ENCODE data around the gene HCFC1R1. TPM values are rescaled to one million over a fixed set of nuclear protein-coding genes. Genes with fewer than 3 reads are reported as not detected.

The HCFC1R1 gene, protein sequence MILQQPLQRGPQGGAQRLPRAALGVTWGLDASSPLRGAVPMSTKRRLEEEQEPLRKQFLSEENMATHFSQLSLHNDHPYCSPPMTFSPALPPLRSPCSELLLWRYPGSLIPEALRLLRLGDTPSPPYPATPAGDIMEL
- total RNA-seq (2014; rRNA removed; shearing (Covaris generic)), result 17.5 and 30.2 TPM in 2 replicates
- polyA plus RNA-seq (2016; fragmentation: Nextera tagmentation; extraction: Ambion mirVana), result 192 and 211 TPM in 2 replicates
- long read RNA-seq, transcript HCFC1R1-206 (3 exons, 618 nt), result minor isoform, 6 of 28 reads
- long read RNA-seq, transcript HCFC1R1-201 (4 exons, 965 nt), result major isoform, 15 of 28 reads
- long read RNA-seq, partial matches to known transcripts, result 0 of 28 reads
- long read RNA-seq, other reads (novel, unspliced or antisense), result 0 of 28 reads

DNA sequence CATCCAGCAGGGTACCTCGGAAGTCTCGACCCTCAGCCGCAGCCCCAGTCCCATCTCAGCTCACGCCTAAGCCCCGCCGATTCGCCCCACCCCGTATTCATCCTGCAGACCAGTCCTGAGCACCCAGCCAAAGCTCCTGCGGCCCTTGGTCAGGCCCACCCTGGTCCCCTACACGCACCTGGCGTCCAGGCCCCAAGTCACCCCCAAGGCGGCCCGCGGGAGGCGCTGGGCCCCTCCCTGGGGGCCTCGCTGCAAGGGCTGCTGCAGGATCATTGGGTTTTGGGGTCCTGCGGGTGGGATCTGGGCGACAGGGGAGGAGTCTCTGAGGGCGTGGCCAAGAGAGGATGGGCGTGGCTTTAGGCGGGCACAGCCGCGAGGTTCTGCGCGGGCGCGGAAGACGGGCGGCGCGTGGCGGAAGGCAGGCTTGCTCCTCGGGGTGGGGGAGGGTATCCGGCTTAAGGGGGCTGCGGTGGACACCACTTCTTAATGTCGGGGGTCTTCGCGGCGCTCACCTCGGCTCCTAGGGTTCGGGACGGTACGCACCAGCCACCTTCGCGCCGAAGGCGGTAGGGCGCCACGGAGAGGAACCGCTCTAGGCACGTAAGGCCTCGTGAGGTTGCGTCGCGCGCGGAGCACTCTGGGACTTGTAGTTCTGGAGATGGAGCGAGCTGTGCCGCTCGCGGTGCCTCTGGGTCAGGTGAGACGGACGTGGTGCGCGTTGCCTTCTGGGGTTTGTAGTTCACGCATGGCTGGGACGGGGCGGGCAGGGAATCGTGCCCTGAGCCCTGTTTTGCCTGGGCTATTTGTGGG lies at the start of gene HCFC1R1, which contains the start of gene THOC6:
TSS of gene HCFC1R1 (minus strand) at position 274 of the 810 bp plus-strand sequence. CDS start at position 273, 1 bp downstream.
TSS of gene THOC6 (plus strand) at position 367 of the 810 bp plus-strand sequence. CDS start at position 659, 292 bp downstream.
- H3K79me2 ChIP-seq (replicated peaks; ENCODE audit: insufficient read depth), result peaks cover 17% of the 10 kb centered on the region; the same call in 1 of the 2 replicates
- peaks cover 37% of the 10 kb centered on the region for H3K4me1 ChIP-seq (ENCODE audit: insufficient read depth)
- Mint-ChIP-seq H3K27ac (peak within 1 kb of the TSS; percentile 98), H3K9me3 (no peaks in the 10 kb centered on the region; the same call in 1 of the 3 replicates), H3K27me3 (ENCODE audit: insufficient read depth, low read depth, poor library complexity) (peaks cover 43% of the 10 kb centered on the region), H3K4me1 (peaks cover 31% of the 10 kb centered on the region), H3K36me3 (ENCODE audit: low read depth) (peaks cover 45% of the 10 kb centered on the region), H3K4me3 (peak within 1 kb of the TSS; percentile 96)
- H3K4me2 ChIP-seq, result peak within 1 kb of the TSS; percentile 97
- H3K27ac ChIP-seq (ENCODE audit: low read depth), result peak within 1 kb of the TSS; percentile 99
- no peaks in the 10 kb centered on the region for H3K36me3 ChIP-seq (ENCODE audit: insufficient read depth)
- peaks cover 59% of the 10 kb centered on the region for H3F3A ChIP-seq (replicated peaks; ENCODE audit: low read depth)
- peaks cover 20% of the 10 kb centered on the region for H4K20me1 ChIP-seq (replicated peaks; ENCODE audit: insufficient read depth)
- TF ChIP-seq CREB1 (CRISPR knock-in tag; IDR thresholded peaks at IDR 0.05; ENCODE audit: low read depth), result peak; percentile 88
- TF ChIP-seq POLR2AphosphoS5 (IDR thresholded peaks at IDR 0.05; ENCODE audit: low read depth), result peak; percentile 86
- TF ChIP-seq, protein P1, sequence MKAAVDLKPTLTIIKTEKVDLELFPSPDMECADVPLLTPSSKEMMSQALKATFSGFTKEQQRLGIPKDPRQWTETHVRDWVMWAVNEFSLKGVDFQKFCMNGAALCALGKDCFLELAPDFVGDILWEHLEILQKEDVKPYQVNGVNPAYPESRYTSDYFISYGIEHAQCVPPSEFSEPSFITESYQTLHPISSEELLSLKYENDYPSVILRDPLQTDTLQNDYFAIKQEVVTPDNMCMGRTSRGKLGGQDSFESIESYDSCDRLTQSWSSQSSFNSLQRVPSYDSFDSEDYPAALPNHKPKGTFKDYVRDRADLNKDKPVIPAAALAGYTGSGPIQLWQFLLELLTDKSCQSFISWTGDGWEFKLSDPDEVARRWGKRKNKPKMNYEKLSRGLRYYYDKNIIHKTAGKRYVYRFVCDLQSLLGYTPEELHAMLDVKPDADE (IDR thresholded peaks at IDR 0.05), result peak; percentile 99
- TF ChIP-seq ZNF331 (CRISPR knock-in tag; IDR thresholded peaks at IDR 0.05; ENCODE audit: low read depth), result no peak
- TF ChIP-seq STAT1 (IDR thresholded peaks at IDR 0.05; ENCODE audit: unreplicated experiment), result no peak
- TF ChIP-seq REST (IDR thresholded peaks at IDR 0.05; ENCODE audit: unreplicated experiment), result no peak
- peak; percentile 41 for ATAC-seq
- no peak within 1 kb of the TSS for H2AFZ ChIP-seq
- peak; percentile 100 for DNase-seq (ENCODE audit: low spot score)
- peak within 1 kb of the TSS; percentile 85 for H3K4me3 ChIP-seq
- H3K9me2 ChIP-seq (ENCODE audit: insufficient read depth), result no peaks in the 10 kb centered on the region
- H3K27me3 ChIP-seq (ENCODE audit: insufficient read depth), result peaks cover 2% of the 10 kb centered on the region; the same call in 1 of the 2 replicates

DNA sequence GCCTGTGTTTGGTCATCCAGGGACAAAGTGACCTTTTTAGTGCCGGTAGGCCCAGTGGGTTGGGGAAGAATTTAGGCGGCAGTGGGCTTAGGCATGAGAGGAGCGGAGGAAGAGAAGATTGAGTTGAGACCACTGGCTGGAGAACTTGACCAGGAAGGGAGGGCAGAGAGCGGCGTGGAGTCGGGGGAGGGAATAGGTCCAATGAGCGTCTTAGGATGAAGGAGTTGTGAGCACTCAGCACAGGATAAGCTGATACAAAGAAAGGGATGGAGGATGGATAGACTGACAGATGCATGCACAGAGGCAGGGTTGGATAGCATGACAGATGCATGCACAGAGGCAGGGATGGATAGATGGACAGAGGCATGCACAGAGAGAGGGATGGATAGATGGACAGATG lies 49.7 kb upstream of the HCFC1R1 start:
- no peaks in the 10 kb centered on the region for H3F3A ChIP-seq (replicated peaks; ENCODE audit: low read depth)
- H3K9me3 Mint-ChIP-seq, result no peaks in the 10 kb centered on the region; the same call in 1 of the 3 replicates
- no peaks in the 10 kb centered on the region for H3K79me2 ChIP-seq (replicated peaks; ENCODE audit: insufficient read depth)
- peaks cover 36% of the 10 kb centered on the region for H3K4me1 Mint-ChIP-seq
- no peaks in the 10 kb centered on the region for H3K36me3 ChIP-seq (ENCODE audit: insufficient read depth)
- H2AFZ ChIP-seq, result no peak overlapping the region
- H3K9me2 ChIP-seq (ENCODE audit: insufficient read depth), result no peaks in the 10 kb centered on the region
- DNase-seq (ENCODE audit: low spot score), result no peak
- H3K27me3 ChIP-seq (ENCODE audit: insufficient read depth), result no peaks in the 10 kb centered on the region
- no peak overlapping the region for H3K4me3 ChIP-seq
- peaks cover 17% of the 10 kb centered on the region for H3K36me3 Mint-ChIP-seq (ENCODE audit: low read depth)
- no peak for ATAC-seq
- H3K27ac Mint-ChIP-seq, result no peak overlapping the region
- TF ChIP-seq EZH2phosphoT487 (IDR thresholded peaks at IDR 0.05; ENCODE audit: unreplicated experiment) (no peak), STAT1 (IDR thresholded peaks at IDR 0.05; ENCODE audit: unreplicated experiment) (no peak)
- no peak overlapping the region for H3K4me3 Mint-ChIP-seq
- 0 out of 2 replicates have a peak, but pooled peaks cover under 1% of the 10 kb centered on the region for H3K4me1 ChIP-seq (ENCODE audit: insufficient read depth)
- no peak overlapping the region for H3K27ac ChIP-seq (ENCODE audit: low read depth)
- no peak overlapping the region for H3K4me2 ChIP-seq
- H4K20me1 ChIP-seq (replicated peaks; ENCODE audit: insufficient read depth), result no peaks in the 10 kb centered on the region
- H3K27me3 Mint-ChIP-seq (ENCODE audit: insufficient read depth, low read depth, poor library complexity), result peaks cover 15% of the 10 kb centered on the region

Measured in GM23338 (cell line).